ENCODE measurements around the gene CEMIP.

GRCh38 chr15:80841541-80841940, 62.4 kb downstream of the CEMIP start:
- no peak for TF ChIP-seq POLR2A (IDR thresholded peaks at IDR 0.05)
- TF ChIP-seq CTCF (IDR thresholded peaks at IDR 0.05 in 4 of 5, conservative IDR thresholded peaks at IDR 0.05 in 1 of 5), result no peak
